Thyroid gland (tissue), 4 donors: ENCODE measurements around the gene FRG2C. TPM values are rescaled to one million over a fixed set of nuclear protein-coding genes. Genes with fewer than 3 reads are reported as not detected.
"Not testable (repeated sequence)": the region's sequence is repeated elsewhere in the genome, so short reads cannot be mapped to it uniquely, and the experiment has no call there.

Source experiments
- DNase-seq, 2 donors: peaks; one replicate each; pipeline ENCODE4 v3.0.0-alpha.2; 2019
- H3K27ac ChIP-seq, 3 donors: fragments of 200-600 bp; sonication (generic); 1 replicate in 2 of 3; 2 replicates in 1 of 3; pipeline ENCODE4 v1.5.1; 2016 to 2019; ENCODE audit warnings: mild to moderate bottlenecking in 1 of 3, moderate library complexity in 1 of 3
- H3K27me3 ChIP-seq: fragments of 200-600 bp; sonication (generic); one replicate; pipeline ENCODE4 v1.5.1; 2019
- H3K36me3 ChIP-seq, 2 donors: fragments of 200-600 bp; sonication (generic); one replicate each; pipeline ENCODE4 v1.5.1; 2016 to 2019
- H3K4me1 ChIP-seq, 2 donors: fragments of 200-600 bp; sonication (generic); one replicate each; pipeline ENCODE4 v1.5.1; 2017 to 2019
- H3K4me3 ChIP-seq, 3 donors: fragments of 200-600 bp; sonication (generic); replicated peaks in 1 of 3; 1 replicate in 2 of 3; 2 replicates in 1 of 3; pipeline ENCODE4 v1.5.1; 2016; ENCODE audit warnings: mild to moderate bottlenecking in 1 of 3
- H3K9me3 ChIP-seq: fragments of 200-600 bp; sonication (generic); one replicate; pipeline ENCODE4 v1.5.1; 2017
- WGBS, 2 donors: methylation state at CpG; one replicate each; pipeline ENCODE4 v1.1.5; 2017; 5-methylcytosine and 5-hydroxymethylcytosine counted together
- intact Hi-C: fragments of 100-400 bp; cut with DNase I; formaldehyde crosslinking; loops from one replicate; pipeline ENCODE4 v1.15.1; 2023
- total RNA-seq, 4 donors: library from RNA; depleted of rRNA; stranded (reverse); fragments of >200 nt; gene quantifications; one replicate each; pipeline ENCODE4 v1.2.3, GENCODE V29; 2016
- TF ChIP-seq, protein P1 (sequence below), 6 experiments: fragments of 200-600 bp in 3 of 6; fragments of 450-650 bp in 3 of 6; sonication (generic) in 3 of 6; IDR thresholded peaks; one replicate each; pipeline ENCODE4 v1.5.1; 2016 to 2019; ENCODE audit warnings: antibody characterized with exemption in 6 of 6, mild to moderate bottlenecking in 2 of 6, inconsistent platforms in 1 of 6, moderate library complexity in 1 of 6

FRG2C gene
- total RNA-seq, 4 donors from 2014 or later = not detected

DNA sequence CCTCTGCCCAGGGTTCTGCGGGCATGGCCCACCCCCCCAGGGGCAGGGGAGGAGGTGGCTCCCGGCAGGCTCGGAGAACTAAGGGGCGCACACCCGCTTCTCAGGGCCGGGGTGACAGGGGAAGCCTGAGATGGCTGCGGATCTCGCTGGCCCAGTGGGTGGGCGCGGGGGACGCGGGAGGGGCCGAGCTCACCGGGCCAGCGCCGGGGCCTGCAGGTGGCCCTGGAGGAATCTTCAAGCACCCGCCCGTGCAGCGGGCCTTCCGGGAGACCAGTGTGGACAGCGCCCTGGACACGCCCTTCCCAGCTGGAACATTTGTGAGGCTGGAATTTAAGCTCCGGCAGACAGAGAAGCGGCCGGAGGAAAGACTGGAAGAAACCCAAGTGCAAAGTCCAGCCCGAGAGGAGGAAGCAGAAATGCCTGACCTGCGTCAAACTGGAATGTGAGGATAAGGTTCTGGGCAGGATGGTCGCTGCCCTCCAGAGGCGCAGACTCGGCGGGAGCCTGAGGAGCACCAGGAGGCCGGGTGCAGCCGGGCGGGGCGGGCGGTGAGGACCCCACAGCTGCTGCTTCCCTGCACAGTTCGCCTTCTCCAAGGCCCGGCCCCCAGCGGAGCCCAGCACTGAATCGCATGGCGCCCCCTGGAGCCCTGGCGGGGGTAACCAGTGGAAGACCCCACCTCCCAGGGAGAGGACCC is 5.6 kb upstream of the FRG2C start:
- 2 to 3% methylated on average over 24 to 38 of the region's 42 CpGs for WGBS, 2 donors
- H3K27me3 ChIP-seq, intact Hi-C loops, H3K4me1 ChIP-seq, H3K27ac ChIP-seq, H3K9me3 ChIP-seq, H3K36me3 ChIP-seq: not testable (repeated sequence)
- TF ChIP-seq, protein P1, sequence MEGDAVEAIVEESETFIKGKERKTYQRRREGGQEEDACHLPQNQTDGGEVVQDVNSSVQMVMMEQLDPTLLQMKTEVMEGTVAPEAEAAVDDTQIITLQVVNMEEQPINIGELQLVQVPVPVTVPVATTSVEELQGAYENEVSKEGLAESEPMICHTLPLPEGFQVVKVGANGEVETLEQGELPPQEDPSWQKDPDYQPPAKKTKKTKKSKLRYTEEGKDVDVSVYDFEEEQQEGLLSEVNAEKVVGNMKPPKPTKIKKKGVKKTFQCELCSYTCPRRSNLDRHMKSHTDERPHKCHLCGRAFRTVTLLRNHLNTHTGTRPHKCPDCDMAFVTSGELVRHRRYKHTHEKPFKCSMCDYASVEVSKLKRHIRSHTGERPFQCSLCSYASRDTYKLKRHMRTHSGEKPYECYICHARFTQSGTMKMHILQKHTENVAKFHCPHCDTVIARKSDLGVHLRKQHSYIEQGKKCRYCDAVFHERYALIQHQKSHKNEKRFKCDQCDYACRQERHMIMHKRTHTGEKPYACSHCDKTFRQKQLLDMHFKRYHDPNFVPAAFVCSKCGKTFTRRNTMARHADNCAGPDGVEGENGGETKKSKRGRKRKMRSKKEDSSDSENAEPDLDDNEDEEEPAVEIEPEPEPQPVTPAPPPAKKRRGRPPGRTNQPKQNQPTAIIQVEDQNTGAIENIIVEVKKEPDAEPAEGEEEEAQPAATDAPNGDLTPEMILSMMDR (IDR thresholded peaks at IDR 0.05) = peak in 1 of 6 experiments; percentile 15
- peak overlapping the region in 1 of 3 donors; percentile 11 for H3K4me3 ChIP-seq
- DNase-seq = peak in 1 of 2 donors; percentile 26

DNA sequence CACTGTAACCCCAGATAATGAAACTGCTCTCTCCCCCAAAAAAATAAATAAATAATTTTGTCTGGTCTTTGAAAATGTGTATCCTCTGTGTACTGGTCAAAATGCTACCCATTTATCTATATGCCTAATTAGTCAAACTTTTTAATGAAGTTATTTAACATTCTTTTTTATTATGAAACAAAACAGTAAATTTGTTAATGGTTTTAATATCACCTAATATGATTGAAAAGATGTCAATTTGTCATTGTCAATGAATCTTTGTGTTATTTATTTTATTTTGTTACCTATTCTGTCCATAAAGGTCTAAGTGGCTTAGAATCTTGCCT is 5.1 kb upstream of the FRG2C start:
- H3K36me3 ChIP-seq, H3K9me3 ChIP-seq, DNase-seq, intact Hi-C loops, H3K4me1 ChIP-seq, H3K27ac ChIP-seq, H3K27me3 ChIP-seq: not testable (repeated sequence)
- H3K4me3 ChIP-seq = peak overlapping the region in 1 of 3 donors; percentile 11

DNA sequence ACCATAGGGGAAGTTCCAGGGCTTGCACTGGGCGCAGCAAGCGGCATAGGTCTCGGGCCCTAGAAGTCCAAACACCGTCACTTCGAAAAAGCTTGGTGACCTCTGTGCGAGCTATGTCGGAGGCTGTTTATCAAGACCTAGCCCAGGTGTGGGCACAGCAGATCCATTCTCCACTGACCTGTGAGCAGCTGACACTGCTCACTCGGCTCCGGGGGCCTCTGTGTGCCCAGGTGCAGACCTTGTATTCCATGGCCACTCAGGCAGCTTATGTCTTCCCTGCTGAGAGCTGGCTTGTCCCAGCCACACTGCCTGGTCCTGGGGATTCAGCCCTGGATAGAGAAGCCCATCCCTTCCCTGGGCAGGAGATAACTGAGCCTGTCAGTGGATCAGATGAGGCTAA is 1.5 kb downstream of the FRG2C start:
- H3K36me3 ChIP-seq, intact Hi-C loops, H3K27ac ChIP-seq, H3K27me3 ChIP-seq, DNase-seq, H3K4me3 ChIP-seq, H3K9me3 ChIP-seq: not testable (repeated sequence)
- WGBS, 2 donors = 71 to 72% methylated on average over 9 of the region's 9 CpGs
- peaks cover 3 to 17% of the 10 kb centered on the region in 2 donors for H3K4me1 ChIP-seq

DNA sequence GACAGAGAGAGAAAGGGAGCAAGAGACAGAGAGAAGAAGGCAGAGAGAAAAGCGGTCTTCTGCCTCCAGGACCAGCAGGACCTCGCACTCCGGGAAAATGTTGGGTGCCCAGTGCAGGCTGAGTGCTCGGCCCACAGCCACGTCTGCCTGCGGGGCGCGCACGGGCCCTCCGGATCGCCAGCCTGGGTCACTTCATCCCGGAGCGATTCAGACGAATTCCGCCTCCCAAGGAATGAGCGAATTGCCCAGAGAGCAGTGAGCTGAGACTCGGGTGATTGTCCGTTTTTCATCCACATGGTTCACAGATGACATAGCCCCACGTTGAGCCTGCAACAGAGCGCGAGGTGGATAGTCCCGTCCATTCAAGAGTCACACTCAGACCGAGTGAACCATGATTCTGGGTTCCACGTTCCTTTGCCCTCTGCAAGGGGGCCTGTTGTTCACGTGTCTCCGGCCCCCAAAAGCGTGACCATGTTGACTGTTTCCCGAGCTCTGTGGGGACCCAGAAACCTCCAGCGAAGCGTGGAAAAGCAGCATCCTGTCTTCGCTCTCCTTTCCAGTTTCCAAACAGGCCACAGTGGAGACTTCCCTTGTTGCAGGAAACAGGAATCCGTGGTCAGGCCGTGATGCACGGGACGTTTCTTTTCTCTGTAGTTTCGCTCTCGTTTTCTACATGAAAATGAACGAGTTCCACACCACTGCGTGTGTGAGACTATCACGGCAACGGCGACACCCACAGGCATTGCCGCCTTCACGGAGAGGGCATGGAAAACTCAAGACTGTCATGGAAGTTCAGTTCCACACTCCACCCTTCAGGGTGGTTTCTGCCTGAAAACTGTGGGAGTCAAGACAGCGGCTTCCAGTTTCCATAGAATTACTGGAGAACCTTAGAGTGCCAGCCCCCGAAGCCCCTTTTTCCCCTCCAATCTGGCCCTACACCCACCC is 3.9 kb downstream of the FRG2C start:
- H3K4me3 ChIP-seq, H3K9me3 ChIP-seq, H3K27me3 ChIP-seq, H3K27ac ChIP-seq, intact Hi-C loops, H3K36me3 ChIP-seq, DNase-seq: not testable (repeated sequence)
- peaks cover 3 to 17% of the 10 kb centered on the region in 2 donors for H3K4me1 ChIP-seq
- WGBS, 2 donors = 33 to 34% methylated on average over 46 of the region's 46 CpGs

DNA sequence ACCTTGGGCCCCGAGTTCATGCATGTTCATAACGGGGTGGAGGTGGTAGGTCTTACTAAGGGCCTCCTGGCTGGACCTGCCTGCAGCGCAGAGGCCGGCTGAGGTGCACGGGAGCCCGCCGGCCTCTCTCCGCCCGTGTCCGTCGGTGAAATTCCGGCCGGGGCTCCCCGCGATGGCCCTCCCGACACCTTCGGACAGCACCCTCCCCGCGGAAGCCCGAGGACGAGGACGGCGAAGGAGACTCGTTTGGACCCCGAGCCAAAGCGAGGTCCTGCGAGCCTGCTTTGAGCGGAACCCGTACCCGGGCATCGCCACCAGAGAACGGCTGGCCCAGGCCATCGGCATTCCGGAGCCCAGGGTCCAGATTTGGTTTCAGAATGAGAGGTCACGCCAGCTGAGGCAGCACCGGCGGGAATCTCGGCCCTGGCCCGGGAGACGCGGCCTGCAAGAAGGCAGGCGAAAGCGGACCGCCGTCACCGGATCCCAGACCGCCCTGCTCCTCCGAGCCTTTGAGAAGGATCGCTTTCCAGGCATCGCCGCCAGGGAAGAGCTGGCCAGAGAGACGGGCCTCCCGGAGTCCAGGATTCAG is 4.7 kb downstream of the FRG2C start:
- intact Hi-C loops, H3K27me3 ChIP-seq, H3K9me3 ChIP-seq, H3K27ac ChIP-seq, H3K36me3 ChIP-seq: not testable (repeated sequence)
- peak overlapping the region in 1 of 3 donors; percentile 17 for H3K4me3 ChIP-seq
- 54 to 57% methylated on average over 51 to 53 of the region's 53 CpGs for WGBS, 2 donors
- DNase-seq = peak; percentile 41 to 59
- peaks cover 3 to 17% of the 10 kb centered on the region in 2 donors for H3K4me1 ChIP-seq

DNA sequence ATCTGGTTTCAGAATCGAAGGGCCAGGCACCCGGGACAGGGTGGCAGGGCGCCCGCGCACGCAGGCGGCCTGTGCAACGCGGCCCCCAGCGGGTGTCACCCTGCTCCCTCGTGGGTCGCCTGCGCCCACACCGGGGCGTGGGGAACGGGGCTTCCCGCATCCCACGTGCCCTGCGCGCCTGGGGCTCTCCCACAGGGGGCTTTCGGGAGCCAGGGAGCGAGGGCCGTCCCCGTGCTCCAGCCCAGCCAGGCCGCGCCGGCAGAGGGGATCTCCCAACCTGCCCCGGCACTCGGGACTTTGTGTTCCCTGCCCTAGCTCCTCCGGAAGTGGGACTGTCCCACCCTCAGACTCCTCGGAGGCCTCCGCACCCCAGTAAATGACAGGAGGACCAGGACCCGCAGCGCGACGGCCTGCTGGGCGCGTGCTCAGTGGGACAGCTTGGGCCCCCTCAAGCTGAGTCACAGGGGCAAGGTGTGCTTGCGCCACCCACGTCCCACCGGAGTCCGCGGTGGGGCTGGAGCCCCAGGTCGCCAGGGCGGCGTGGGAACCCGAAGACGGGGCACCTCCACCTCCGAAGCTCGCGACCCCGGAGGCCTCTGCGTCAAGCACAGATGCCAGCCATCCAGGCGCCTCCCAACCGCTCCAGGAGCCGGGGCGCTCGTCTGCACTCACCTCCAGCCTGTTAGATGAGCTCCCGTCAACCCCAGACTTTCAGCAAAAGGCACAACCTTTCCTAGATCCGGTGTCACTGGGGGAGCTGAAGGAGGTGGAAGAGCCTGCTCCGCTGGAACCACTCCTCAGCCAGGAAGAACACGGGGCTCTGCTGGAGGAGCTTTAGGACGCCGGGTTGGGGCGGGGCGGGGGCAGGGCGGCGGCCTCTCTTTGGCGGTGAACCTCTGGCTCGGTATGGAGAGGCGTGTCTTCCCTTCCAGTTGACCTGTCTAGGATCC is 5.5 kb downstream of the FRG2C start:
- H3K9me3 ChIP-seq, H3K36me3 ChIP-seq, intact Hi-C loops, H3K27me3 ChIP-seq, H3K27ac ChIP-seq: not testable (repeated sequence)
- Histone ChIP-seq H3K4me1 (peaks cover 3 to 17% of the 10 kb centered on the region in 2 donors), H3K4me3 (peak overlapping the region in 1 of 3 donors; percentile 17)
- 39 to 40% methylated on average over 58 to 61 of the region's 71 CpGs for WGBS, 2 donors
- peak in 1 of 2 donors; percentile 38 for DNase-seq

DNA sequence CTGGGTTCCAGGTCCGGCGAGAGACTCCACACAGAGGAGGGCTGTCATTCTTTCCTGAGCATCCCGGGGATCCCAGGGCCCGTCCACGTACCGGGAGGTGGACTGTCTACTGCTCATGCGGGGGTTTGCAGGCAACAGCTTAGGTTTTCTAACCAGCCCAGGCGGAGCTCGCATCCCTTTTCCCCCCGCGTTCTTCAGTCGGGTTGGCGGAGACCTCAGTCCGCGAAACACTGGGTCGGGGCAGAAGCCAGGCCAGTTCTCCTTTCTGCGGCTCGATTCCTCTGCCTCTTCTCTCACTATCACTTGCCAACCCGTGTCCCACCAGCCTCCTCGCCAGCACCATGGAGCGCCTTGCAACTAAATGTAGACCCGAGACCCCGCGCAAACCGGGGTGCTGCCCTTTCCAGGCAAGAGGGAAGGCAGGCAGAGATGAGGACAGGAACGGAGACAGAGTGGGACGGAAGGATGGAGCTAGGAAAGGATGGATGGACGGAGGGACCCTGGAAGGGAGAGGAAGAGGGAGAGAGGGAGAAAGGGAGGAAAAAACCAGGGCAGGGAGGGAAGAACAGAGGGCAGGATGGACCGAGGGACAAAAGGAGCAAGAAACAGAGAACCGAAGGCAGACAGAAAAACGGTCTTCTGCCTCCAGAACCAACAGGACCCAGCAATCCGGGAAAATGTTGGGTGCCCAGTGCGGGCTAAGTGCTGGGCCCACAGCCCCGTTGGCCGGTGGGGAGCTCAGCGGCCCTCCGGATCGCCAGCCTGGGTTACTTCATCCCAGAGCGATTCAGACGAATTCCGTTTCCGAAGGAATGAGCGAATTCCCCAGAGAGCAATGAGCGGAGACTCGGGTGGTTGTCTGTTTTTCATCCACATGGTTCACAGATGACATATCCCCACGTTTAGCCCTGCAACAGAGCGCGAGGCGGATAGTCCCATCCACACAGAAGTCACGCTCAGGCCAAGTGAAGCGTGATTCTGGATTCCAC is 6.5 kb downstream of the FRG2C start:
- DNase-seq = peak in 1 of 2 donors; percentile 12
- H3K9me3 ChIP-seq, H3K27ac ChIP-seq, intact Hi-C loops, H3K36me3 ChIP-seq, H3K27me3 ChIP-seq: not testable (repeated sequence)
- H3K4me1 ChIP-seq = peaks cover 3 to 17% of the 10 kb centered on the region in 2 donors
- H3K4me3 ChIP-seq = peak overlapping the region in 1 of 3 donors; percentile 17
- WGBS, 2 donors = 7 to 17% methylated on average over 44 to 49 of the region's 51 CpGs

DNA sequence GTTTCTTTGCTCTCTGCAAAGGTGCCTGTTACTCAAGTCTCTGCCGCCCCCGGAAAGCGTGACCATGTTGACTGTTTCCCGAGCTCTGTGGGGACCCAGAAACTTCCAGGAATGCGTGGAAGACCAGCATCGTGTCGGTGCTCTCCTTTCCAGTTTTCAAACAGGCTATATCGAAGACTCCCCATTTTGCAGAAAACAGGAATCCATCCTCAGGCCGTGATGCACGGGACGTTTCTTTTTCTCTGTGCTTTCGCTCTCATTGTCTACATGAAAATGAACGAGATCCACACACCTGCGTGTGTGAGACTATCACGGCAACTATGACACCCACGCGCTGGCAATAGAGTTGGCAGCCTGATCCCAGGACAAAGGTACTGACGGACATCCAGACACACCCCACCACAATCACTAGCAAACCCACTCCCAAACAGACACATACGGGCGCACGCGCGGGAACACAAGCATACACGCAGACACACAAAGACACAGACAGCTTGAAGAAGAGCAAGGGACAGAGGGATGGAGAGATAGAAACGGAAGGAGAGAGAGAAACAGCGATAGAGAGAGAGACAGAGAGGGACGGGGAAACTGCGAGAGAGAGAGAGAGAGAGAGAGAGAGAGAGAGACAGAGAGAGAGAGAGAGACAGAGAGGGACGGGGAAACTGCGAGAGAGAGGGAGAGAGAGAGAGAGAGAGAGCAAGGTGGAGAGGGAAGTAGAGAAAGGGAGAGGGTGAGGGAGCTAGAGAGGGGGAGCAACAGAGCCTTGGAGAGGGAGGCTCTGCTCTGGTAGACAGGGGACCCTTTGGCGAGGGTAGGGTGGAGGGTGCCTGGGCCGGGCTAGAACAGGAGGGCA is 7.4 kb downstream of the FRG2C start:
- H3K9me3 ChIP-seq, H3K27me3 ChIP-seq, H3K36me3 ChIP-seq, H3K4me3 ChIP-seq, DNase-seq, intact Hi-C loops: not testable (repeated sequence)
- H3K27ac ChIP-seq = peak overlapping the region in 1 of 3 donors; percentile 50
- H3K4me1 ChIP-seq = peaks cover 3 to 17% of the 10 kb centered on the region in 2 donors
- WGBS, 2 donors = 9 to 20% methylated on average over 32 of the region's 32 CpGs
